HL-60 (cell line): ENCODE results near the gene P2RY14.

Source experiments
- DNase-seq, 2 experiments: peaks; one replicate each; pipeline ENCODE4 v3.0.0-alpha.2; 2010 to 2020; ENCODE audit warnings: low read depth in 1 of 2, low spot score in 1 of 2
- H3K27ac ChIP-seq: fragments of 250-450 bp; sonication (Bioruptor Pico); replicated peaks from 2 replicates; pipeline ENCODE4 v1.5.1; 2020; ENCODE audit warnings: mild to moderate bottlenecking, moderate library complexity
- H3K27me3 ChIP-seq: fragments of 250-450 bp; sonication (Bioruptor Pico); 2 replicates; pipeline ENCODE4 v1.5.1; 2021; ENCODE audit warnings: mild to moderate bottlenecking, moderate library complexity; ENCODE audit not compliant: insufficient read depth, poor library complexity, severe bottlenecking
- H3K4me3 ChIP-seq: replicated peaks from 2 replicates; pipeline ENCODE4 v1.5.1; 2011; ENCODE audit warnings: mild to moderate bottlenecking, control low read depth, low read length; ENCODE audit not compliant: insufficient read depth
- CTCF ChIP-seq: IDR thresholded peaks from one replicate; pipeline ENCODE4 v1.5.1; 2011; ENCODE audit warnings: low read length, control low read depth, inconsistent platforms; ENCODE audit not compliant: insufficient read depth
- GABPA ChIP-seq: IDR thresholded peaks from 2 replicates; pipeline ENCODE4 v1.6.1; 2012; ENCODE audit warnings: low read depth
- POLR2AphosphoS5 ChIP-seq: IDR thresholded peaks from 2 replicates; pipeline ENCODE4 v1.6.1; 2012; ENCODE audit warnings: low read depth
- REST ChIP-seq: IDR thresholded peaks from 2 replicates; pipeline ENCODE4 v1.6.1; 2012; ENCODE audit warnings: low read depth; ENCODE audit not compliant: insufficient replicate concordance
- SPI1 ChIP-seq: IDR thresholded peaks from 2 replicates; pipeline ENCODE4 v1.6.1; 2012; ENCODE audit warnings: low read depth, mild to moderate bottlenecking, borderline replicate concordance
- long read RNA-seq: library from polyadenylated mRNA; unstranded; transcript quantifications from one replicate; pipeline ENCODE4 v2.0.0, GENCODE V29; 2020

P2RY14 gene
- long read RNA-seq: 0 reads

- TF ChIP-seq SPI1: peak; percentile 75
- no peak for TF ChIP-seq REST
- no peaks in the 10 kb centered on the region for H3K27me3 ChIP-seq
- H3K27ac ChIP-seq: peak within 1 kb of the TSS; percentile 49
- no peak within 1 kb of the TSS for H3K4me3 ChIP-seq
- DNase-seq: peak in 1 of 2 experiments; percentile 86
Measured at GRCh38 chr3:151278230-151278629, at the start of gene P2RY14. P2RY14 (minus strand) TSS chr3:151278542; CDS start chr3:151214316, 64,226 bp downstream.

GRCh38 chr3:151327571-151328198, 49.3 kb upstream of the P2RY14 start:
- DNase-seq: no peak
- H3K4me3 ChIP-seq: peak overlapping the region; percentile 44
- H3K27ac ChIP-seq: peak overlapping the region; percentile 72
- no peaks in the 10 kb centered on the region for H3K27me3 ChIP-seq
- peak; percentile 26 for TF ChIP-seq CTCF
- no peak for TF ChIP-seq GABPA
- no peak for TF ChIP-seq SPI1
- TF ChIP-seq POLR2AphosphoS5: no peak
- TF ChIP-seq REST: no peak

- no peak for DNase-seq
- H3K4me3 ChIP-seq: no peak overlapping the region
- TF ChIP-seq POLR2AphosphoS5 (no peak), CTCF (no peak), SPI1 (peak; percentile 32; the same call in 1 of the 2 replicates), REST (no peak), GABPA (no peak)
- H3K27ac ChIP-seq: no peak overlapping the region
- H3K27me3 ChIP-seq: no peaks in the 10 kb centered on the region
Measured at GRCh38 chr3:151322511-151322910, 44.2 kb upstream of the P2RY14 start.
